Measurements from ENCODE around the gene XPO1. TPM values are rescaled to one million over a fixed set of nuclear protein-coding genes. Genes with fewer than 3 reads are reported as not detected.
"Not testable (repeated sequence)": the region's sequence is repeated elsewhere in the genome, so short reads cannot be mapped to it uniquely, and the experiment has no call there.

The XPO1 gene
- total RNA-seq, 2 donors from 2014 or later, result 65.3 to 160 TPM

DNA sequence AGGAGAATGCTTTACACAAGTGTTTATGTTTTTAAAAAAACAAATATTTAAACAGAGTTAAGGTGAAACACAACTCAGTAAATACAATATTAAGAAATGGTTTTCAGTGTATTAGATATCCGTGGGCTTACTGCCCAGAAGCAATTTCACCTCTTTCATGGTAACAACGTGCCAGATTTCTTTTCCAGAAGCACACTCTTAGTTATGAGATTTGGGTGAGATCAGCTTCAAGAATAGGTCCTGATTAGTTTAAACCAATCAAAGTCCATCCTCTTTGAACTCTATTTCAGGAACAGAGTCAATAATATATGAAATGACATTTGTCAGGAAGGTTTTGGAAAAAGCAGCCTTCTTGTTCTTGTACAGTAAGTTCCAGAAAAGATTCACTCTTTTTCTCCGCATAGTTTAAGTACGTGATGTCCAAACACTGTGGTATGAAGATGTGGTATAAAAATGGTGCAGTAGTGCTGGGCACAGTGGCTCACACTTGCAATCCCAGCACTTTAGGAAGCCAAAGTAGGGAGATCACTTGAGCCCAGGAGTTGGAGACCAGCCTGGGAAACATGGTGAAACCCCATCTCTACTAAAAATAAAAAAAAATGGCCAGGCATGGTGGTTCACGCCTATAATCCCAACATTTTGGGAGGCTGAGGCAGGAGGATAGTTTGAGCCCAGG is 81.9 kb downstream of the XPO1 start:
- intact Hi-C loops (cut with DNase I), result no loop called here

DNA sequence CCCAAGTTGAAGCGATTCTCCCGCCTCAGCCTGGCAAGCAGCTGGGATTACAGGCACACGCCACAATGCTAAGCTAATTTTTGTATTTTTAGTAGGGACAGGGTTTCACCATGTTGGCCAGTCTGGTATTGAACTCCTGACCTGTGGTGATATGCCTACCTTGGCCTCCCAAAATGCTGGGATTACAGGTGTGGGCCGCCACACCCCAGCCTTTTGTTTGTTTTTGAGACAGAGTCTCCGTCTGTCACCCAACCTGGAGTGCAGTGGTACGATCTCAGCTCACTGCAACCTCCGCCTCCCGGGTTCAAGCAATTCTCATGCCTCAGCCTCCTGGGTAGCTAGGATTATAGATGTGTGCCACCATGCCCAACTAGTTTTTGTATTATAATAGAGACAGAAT is 83.2 kb downstream of the XPO1 start:
- intact Hi-C loops (cut with DNase I); H3K27me3 ChIP-seq (replicated peaks; ENCODE audit: insufficient read depth); H3K36me3 ChIP-seq; H3K27ac ChIP-seq; DNase-seq (ENCODE audit: low spot score); H3K4me3 ChIP-seq; H3K9me3 ChIP-seq; H3K4me1 ChIP-seq (replicated peaks): not testable (repeated sequence)
- 97% methylated on average over 8 of the region's 8 CpGs for WGBS

More for the DNA sequence above, 81.9 kb downstream of the XPO1 start:
- Histone ChIP-seq H3K4me1 (replicated peaks) (no peaks in the 10 kb centered on the region), H3K27me3 (replicated peaks; ENCODE audit: insufficient read depth) (no peaks in the 10 kb centered on the region), H3K36me3 (no peaks in the 10 kb centered on the region), H3K4me3 (no peak overlapping the region), H3K9me3 (no peaks in the 10 kb centered on the region), H3K27ac (no peak overlapping the region)
- TF ChIP-seq, protein P1, sequence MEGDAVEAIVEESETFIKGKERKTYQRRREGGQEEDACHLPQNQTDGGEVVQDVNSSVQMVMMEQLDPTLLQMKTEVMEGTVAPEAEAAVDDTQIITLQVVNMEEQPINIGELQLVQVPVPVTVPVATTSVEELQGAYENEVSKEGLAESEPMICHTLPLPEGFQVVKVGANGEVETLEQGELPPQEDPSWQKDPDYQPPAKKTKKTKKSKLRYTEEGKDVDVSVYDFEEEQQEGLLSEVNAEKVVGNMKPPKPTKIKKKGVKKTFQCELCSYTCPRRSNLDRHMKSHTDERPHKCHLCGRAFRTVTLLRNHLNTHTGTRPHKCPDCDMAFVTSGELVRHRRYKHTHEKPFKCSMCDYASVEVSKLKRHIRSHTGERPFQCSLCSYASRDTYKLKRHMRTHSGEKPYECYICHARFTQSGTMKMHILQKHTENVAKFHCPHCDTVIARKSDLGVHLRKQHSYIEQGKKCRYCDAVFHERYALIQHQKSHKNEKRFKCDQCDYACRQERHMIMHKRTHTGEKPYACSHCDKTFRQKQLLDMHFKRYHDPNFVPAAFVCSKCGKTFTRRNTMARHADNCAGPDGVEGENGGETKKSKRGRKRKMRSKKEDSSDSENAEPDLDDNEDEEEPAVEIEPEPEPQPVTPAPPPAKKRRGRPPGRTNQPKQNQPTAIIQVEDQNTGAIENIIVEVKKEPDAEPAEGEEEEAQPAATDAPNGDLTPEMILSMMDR (IDR thresholded peaks at IDR 0.05), result no peak
- TF ChIP-seq POLR2A (IDR thresholded peaks at IDR 0.05) (no peak), POLR2AphosphoS5 (IDR thresholded peaks at IDR 0.05) (no peak)
- no peak for DNase-seq (ENCODE audit: low spot score)
- 60% methylated on average over 5 of the region's 5 CpGs for WGBS

DNA sequence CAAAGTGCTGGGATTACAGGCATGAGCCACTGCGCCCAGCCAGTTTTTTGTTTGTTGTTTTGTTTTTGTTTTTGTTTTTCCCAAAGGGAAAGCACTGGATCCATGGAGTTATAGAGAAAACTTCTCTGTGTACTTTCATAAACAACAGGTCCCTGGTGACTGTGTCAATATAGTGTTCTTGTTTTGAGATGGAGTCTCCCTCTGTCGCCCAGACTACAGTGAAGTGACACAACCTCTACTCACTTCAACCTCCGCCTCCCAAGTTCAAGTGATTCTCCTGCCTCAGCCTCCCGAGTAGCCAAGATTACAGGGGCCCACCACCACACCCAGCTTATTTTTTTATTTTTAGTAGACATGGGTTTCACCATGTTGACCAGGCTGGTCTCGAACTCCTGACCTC is 83.8 kb downstream of the XPO1 start:
- Histone ChIP-seq H3K36me3 (no peaks in the 10 kb centered on the region), H3K4me1 (replicated peaks) (no peaks in the 10 kb centered on the region), H3K4me3 (no peak overlapping the region), H3K27me3 (replicated peaks; ENCODE audit: insufficient read depth) (no peaks in the 10 kb centered on the region), H3K27ac (no peak overlapping the region), H3K9me3 (no peaks in the 10 kb centered on the region)
- DNase-seq (ENCODE audit: low spot score), result no peak
- intact Hi-C loops (cut with DNase I), result no loop called here
- 100% methylated on average over 5 of the region's 5 CpGs for WGBS
- TF ChIP-seq POLR2AphosphoS5 (IDR thresholded peaks at IDR 0.05), result no peak
- TF ChIP-seq, protein P1 (IDR thresholded peaks at IDR 0.05), result no peak
- no peak for TF ChIP-seq POLR2A (IDR thresholded peaks at IDR 0.05)

DNA sequence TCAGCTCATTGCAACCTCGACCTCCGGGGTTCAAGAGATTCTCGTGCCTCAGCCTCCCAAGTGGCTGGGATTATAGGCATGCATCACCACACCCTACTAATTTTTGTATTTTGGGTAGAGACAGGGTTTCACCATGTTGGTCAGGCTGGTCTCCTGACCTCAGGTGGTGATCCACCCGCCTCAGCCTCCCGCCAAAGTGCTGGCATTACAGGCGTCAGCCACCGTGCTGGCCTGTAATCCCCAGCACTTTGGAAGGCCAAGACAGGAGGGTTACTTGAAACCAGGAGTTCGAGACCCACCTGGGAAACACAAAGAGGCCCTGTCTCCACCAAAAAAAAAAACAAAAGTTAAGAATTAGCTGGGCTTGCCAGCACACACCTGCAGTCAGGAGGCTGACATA is 85.8 kb downstream of the XPO1 start:
- no peak for DNase-seq (ENCODE audit: low spot score)
- Histone ChIP-seq H3K27me3 (replicated peaks; ENCODE audit: insufficient read depth) (no peaks in the 10 kb centered on the region), H3K27ac (no peak overlapping the region), H3K36me3 (no peaks in the 10 kb centered on the region), H3K9me3 (no peaks in the 10 kb centered on the region), H3K4me3 (no peak overlapping the region), H3K4me1 (replicated peaks) (no peaks in the 10 kb centered on the region)
- intact Hi-C loops (cut with DNase I), result no loop called here
- TF ChIP-seq POLR2A (IDR thresholded peaks at IDR 0.05) (no peak), POLR2AphosphoS5 (IDR thresholded peaks at IDR 0.05) (no peak)
- TF ChIP-seq, protein P1 (IDR thresholded peaks at IDR 0.05), result no peak
- WGBS, result 92% methylated on average over 7 of the region's 8 CpGs

DNA sequence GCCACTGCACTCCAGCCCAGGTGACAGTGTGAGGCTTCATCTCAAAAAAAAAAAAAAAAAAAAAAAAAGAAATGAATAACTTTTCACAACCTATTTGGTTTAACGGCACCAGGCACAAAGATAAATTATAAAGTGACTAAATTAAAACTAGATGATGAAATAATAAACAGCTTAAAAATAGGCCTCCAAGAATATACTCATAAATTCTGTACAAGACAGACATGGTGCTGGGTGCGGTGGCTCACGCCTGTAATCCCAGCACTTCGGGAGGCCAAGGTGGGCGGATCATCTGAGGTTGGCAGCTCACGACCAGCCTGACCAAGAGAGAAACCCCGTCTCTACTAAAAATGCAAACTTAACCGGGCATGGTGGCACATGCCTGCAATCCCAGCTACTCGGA is 87.0 kb downstream of the XPO1 start:
- WGBS, result 94% methylated on average over 9 of the region's 9 CpGs
- Histone ChIP-seq H3K36me3 (no peaks in the 10 kb centered on the region), H3K27me3 (replicated peaks; ENCODE audit: insufficient read depth) (no peaks in the 10 kb centered on the region), H3K27ac (no peak overlapping the region), H3K4me3 (no peak overlapping the region), H3K9me3 (no peaks in the 10 kb centered on the region), H3K4me1 (replicated peaks) (no peaks in the 10 kb centered on the region)
- DNase-seq (ENCODE audit: low spot score), result no peak
- intact Hi-C loops (cut with DNase I), result no loop called here
- TF ChIP-seq POLR2AphosphoS5 (IDR thresholded peaks at IDR 0.05), result no peak

DNA sequence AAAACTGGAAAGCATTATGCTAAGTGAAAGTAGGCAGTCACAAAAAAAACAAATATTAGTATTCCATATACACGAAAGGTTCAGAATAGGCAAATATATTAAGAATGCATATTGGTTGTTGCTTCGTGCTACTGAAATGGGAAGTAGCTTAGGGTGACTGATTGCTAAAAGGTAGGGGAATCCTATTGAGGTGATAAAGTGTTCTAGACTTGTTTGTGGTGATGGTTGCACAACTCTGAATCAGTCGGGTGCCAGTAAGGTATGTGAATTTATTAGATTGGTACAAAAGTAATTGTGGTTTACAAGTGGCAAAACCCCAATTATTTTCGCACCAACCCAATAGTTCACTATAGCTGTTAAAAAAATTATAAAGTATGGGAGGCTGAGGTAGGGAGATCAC is 88.0 kb downstream of the XPO1 start:
- TF ChIP-seq POLR2AphosphoS5 (IDR thresholded peaks at IDR 0.05) (no peak), POLR2A (IDR thresholded peaks at IDR 0.05) (no peak)
- TF ChIP-seq, protein P1 (IDR thresholded peaks at IDR 0.05), result no peak
- no peaks in the 10 kb centered on the region for H3K4me1 ChIP-seq (replicated peaks)
- H3K27me3 ChIP-seq (replicated peaks; ENCODE audit: insufficient read depth), result no peaks in the 10 kb centered on the region
- no peaks in the 10 kb centered on the region for H3K36me3 ChIP-seq
- H3K9me3 ChIP-seq, result no peaks in the 10 kb centered on the region
- H3K4me3 ChIP-seq, result no peak overlapping the region
- no peak overlapping the region for H3K27ac ChIP-seq
- intact Hi-C loops (cut with DNase I), result no loop called here
- 75% methylated on average over 4 of the region's 4 CpGs for WGBS
- no peak for DNase-seq (ENCODE audit: low spot score)

Data from prostate gland (tissue), 2 donors.